Activated CD4-positive, alpha-beta T cell treated with anti-CD3 and anti-CD28 coated beads, Interleukin-2, amount 10 ng/mL, durations not matched to agents 7 days and 5 days (primary cell): ENCODE measurements around the gene NPAS2. TPM values are rescaled to one million over a fixed set of nuclear protein-coding genes. Genes with fewer than 3 reads are reported as not detected.

Source experiments
- CTCF ChIA-PET: fragments of 350-600 bp; sonication (Branson Sonifier 250); formaldehyde crosslinking; loops from one replicate; lab custom pipeline; 2021; ENCODE audit warnings: antibody characterized with exemption; lab: Charles Lee
- POLR2A ChIA-PET: fragments of 350-600 bp; sonication (Branson Sonifier 250); formaldehyde crosslinking; loops from one replicate; lab custom pipeline; 2021; ENCODE audit warnings: antibody characterized with exemption; lab: Charles Lee
- DNase-seq: peaks from one replicate; pipeline ENCODE4 v3.0.0-alpha.2; 2020
- H3K27ac Mint-ChIP-seq: one replicate; pipeline ENCODE4 v1.8.0; 2021; ENCODE audit warnings: mild to moderate bottlenecking, moderate library complexity, mixed read lengths
- H3K27me3 Mint-ChIP-seq: one replicate; pipeline ENCODE4 v1.8.0; 2021; ENCODE audit warnings: mixed read lengths
- H3K36me3 Mint-ChIP-seq: one replicate; pipeline ENCODE4 v1.8.0; 2021; ENCODE audit warnings: low read depth, mixed read lengths
- H3K4me1 Mint-ChIP-seq: one replicate; pipeline ENCODE4 v1.8.0; 2021; ENCODE audit warnings: mixed read lengths
- H3K4me3 Mint-ChIP-seq: one replicate; pipeline ENCODE4 v1.8.0; 2021; ENCODE audit warnings: mild to moderate bottlenecking, moderate library complexity, mixed read lengths
- H3K9me3 Mint-ChIP-seq: one replicate; pipeline ENCODE4 v1.8.0; 2021; ENCODE audit warnings: mixed read lengths
- total RNA-seq, 2 experiments: library from RNA; stranded (reverse); gene quantifications; one replicate each; pipeline ENCODE4 v1.2.3, GENCODE V29; 2021

Gene NPAS2
- total RNA-seq, 2 experiments from 2014 or later = 5.6 to 6.1 TPM

- Mint-ChIP-seq H3K36me3 (no peaks in the 10 kb centered on the region), H3K4me1 (no peaks in the 10 kb centered on the region), H3K27ac (no peak overlapping the region), H3K4me3 (no peak overlapping the region), H3K9me3 (no peaks in the 10 kb centered on the region), H3K27me3 (no peaks in the 10 kb centered on the region)
- POLR2A ChIA-PET = no interaction called here
- no peak for DNase-seq
- CTCF ChIA-PET = no interaction called here
Measured at GRCh38 chr2:100974712-100975520, 155.0 kb downstream of the NPAS2 start.

DNA sequence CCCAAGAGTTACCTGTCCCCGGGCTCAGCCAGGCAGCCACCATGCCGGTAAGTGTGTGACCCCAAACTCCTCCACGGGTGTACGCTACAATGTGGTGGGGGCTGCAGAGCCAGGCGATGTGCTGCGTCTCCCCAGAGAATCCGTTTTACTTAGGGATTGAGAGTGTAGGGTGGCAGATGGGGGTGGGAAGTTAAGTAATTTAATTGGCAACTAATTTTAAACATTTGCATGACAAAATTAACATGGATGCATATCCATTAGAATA, 155.5 kb downstream of the NPAS2 start:
- ChIA-PET POLR2A (no interaction called here), CTCF (no interaction called here)
- no peak for DNase-seq
- no peak overlapping the region for H3K27ac Mint-ChIP-seq
- H3K4me3 Mint-ChIP-seq = no peak overlapping the region
- no peaks in the 10 kb centered on the region for H3K4me1 Mint-ChIP-seq
- H3K9me3 Mint-ChIP-seq = no peaks in the 10 kb centered on the region
- H3K36me3 Mint-ChIP-seq = no peaks in the 10 kb centered on the region
- H3K27me3 Mint-ChIP-seq = no peaks in the 10 kb centered on the region

GRCh38 chr2:100976061-100976460, 156.1 kb downstream of the NPAS2 start:
- no peaks in the 10 kb centered on the region for H3K27me3 Mint-ChIP-seq
- no peaks in the 10 kb centered on the region for H3K4me1 Mint-ChIP-seq
- no peaks in the 10 kb centered on the region for H3K9me3 Mint-ChIP-seq
- DNase-seq = no peak
- POLR2A ChIA-PET = no interaction called here
- H3K36me3 Mint-ChIP-seq = no peaks in the 10 kb centered on the region
- CTCF ChIA-PET = no interaction called here
- H3K27ac Mint-ChIP-seq = no peak overlapping the region
- H3K4me3 Mint-ChIP-seq = no peak overlapping the region

DNA sequence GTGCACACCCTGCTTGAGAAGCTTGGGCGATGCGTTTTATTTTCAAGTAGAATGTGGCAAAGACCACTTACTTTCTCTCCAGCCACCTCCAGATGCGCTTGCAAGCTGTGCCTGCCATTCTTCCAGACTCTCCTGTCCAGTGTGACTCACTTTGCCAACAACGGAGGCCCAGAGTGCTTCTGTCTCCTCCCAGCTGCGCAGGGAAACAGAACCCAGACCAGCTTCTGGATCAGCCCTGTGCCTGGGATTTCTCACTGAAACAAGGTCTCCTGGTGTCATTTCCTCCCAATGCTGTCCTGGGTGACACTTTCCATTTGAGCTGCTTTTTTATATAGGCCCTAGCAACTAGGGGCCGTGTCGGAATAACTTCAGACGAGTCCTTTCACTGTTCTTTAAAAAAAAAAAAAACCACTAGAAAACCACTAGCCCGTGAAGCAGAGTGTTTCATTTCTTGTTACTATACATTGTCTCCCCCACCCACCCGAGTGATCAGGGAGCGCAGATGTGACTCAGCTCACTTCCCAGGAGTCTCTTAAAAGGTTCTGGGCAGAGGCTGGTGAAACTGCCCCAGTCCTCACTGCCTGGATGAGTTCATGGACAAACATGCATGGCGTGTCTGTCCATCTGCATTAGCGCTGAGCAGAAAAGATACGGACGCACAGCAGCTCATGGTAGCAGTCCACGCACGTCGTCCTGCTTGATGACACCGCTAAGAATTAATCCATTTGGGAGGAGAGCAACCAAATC, 156.9 kb downstream of the NPAS2 start:
- Mint-ChIP-seq H3K4me3 (no peak overlapping the region), H3K27me3 (no peaks in the 10 kb centered on the region), H3K36me3 (no peaks in the 10 kb centered on the region), H3K27ac (no peak overlapping the region), H3K9me3 (no peaks in the 10 kb centered on the region), H3K4me1 (no peaks in the 10 kb centered on the region)
- ChIA-PET POLR2A (no interaction called here), CTCF (interaction anchor here (1.1 kb wide), 1 partner anchor 33 kb away, joined by 3 read pairs; no protein-coding TSS in a partner anchor)
- no peak for DNase-seq

DNA sequence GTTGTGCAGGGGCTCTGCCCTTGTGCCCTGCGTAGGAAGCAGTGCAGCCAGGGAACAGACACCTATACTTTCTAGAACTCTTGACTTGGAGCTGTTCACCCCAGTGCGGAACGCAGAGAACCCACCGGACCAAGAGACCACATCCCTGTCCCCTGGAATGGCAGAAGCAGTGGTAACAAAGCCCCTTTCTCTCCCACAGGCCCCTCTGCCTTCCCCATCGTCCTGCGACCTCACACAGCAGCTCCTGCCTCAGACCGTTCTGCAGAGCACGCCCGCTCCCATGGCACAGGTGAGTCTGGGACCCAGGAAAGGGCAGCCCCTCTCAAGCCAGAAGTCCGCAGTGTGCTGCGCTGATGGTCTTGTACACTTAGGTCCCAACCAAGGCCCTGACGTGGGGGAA, 157.6 kb downstream of the NPAS2 start:
- CTCF ChIA-PET = interaction anchor here (1.1 kb wide), 1 partner anchor 32 kb away, joined by 3 read pairs; no protein-coding TSS in a partner anchor
- H3K36me3 Mint-ChIP-seq = no peaks in the 10 kb centered on the region
- no peaks in the 10 kb centered on the region for H3K4me1 Mint-ChIP-seq
- no peak overlapping the region for H3K4me3 Mint-ChIP-seq
- no peak overlapping the region for H3K27ac Mint-ChIP-seq
- H3K27me3 Mint-ChIP-seq = no peaks in the 10 kb centered on the region
- POLR2A ChIA-PET = no interaction called here
- no peaks in the 10 kb centered on the region for H3K9me3 Mint-ChIP-seq
- DNase-seq = no peak

DNA sequence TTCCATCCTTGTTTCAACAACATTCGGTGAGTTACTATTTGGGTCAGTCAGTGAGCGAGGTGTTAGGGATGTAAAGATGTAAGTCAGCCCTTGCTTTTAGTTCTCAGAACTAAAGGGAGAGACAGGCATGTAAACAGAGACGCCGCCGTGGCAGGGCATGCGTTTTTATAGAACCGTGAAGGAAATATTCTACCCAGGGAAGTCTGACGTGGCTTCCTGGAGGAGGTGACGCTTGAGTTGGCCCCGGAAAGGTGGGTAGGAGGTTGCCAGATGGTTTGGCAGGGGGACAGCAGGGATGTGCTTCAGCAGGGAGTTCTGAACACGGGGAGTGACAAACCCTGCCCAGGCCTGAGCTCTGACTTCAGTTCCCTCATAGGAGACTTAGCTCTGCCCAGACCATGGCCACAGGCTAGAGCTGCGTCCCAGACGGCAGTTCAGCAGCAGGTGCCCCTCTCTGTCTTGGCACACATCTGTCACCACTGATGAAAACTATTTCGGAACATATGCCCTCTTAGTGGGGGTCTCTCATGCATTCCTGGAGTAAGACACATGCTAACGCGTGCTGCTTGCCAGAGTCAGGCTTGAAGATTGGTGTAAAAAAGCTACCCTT, 158.7 kb downstream of the NPAS2 start:
- H3K36me3 Mint-ChIP-seq = no peaks in the 10 kb centered on the region
- no peak overlapping the region for H3K4me3 Mint-ChIP-seq
- ChIA-PET POLR2A (no interaction called here), CTCF (no interaction called here)
- no peak for DNase-seq
- H3K9me3 Mint-ChIP-seq = no peaks in the 10 kb centered on the region
- no peaks in the 10 kb centered on the region for H3K4me1 Mint-ChIP-seq
- no peaks in the 10 kb centered on the region for H3K27me3 Mint-ChIP-seq
- no peak overlapping the region for H3K27ac Mint-ChIP-seq

- no peak for DNase-seq
- Mint-ChIP-seq H3K27ac (no peak overlapping the region), H3K27me3 (no peaks in the 10 kb centered on the region), H3K36me3 (no peaks in the 10 kb centered on the region), H3K4me3 (no peak overlapping the region), H3K4me1 (no peaks in the 10 kb centered on the region), H3K9me3 (no peaks in the 10 kb centered on the region)
- ChIA-PET POLR2A (no interaction called here), CTCF (interaction anchor here (0.8 kb wide), 1 partner anchor 370 kb away, joined by 3 read pairs; no protein-coding TSS in a partner anchor)
Measured at GRCh38 chr2:100980046-100980445, 160.1 kb downstream of the NPAS2 start.

GRCh38 chr2:100981011-100981410, 161.1 kb downstream of the NPAS2 start:
- ChIA-PET POLR2A (no interaction called here), CTCF (no interaction called here)
- no peak overlapping the region for H3K4me3 Mint-ChIP-seq
- no peak overlapping the region for H3K27ac Mint-ChIP-seq
- no peaks in the 10 kb centered on the region for H3K36me3 Mint-ChIP-seq
- no peak for DNase-seq
- no peaks in the 10 kb centered on the region for H3K4me1 Mint-ChIP-seq
- no peaks in the 10 kb centered on the region for H3K27me3 Mint-ChIP-seq
- no peaks in the 10 kb centered on the region for H3K9me3 Mint-ChIP-seq

DNA sequence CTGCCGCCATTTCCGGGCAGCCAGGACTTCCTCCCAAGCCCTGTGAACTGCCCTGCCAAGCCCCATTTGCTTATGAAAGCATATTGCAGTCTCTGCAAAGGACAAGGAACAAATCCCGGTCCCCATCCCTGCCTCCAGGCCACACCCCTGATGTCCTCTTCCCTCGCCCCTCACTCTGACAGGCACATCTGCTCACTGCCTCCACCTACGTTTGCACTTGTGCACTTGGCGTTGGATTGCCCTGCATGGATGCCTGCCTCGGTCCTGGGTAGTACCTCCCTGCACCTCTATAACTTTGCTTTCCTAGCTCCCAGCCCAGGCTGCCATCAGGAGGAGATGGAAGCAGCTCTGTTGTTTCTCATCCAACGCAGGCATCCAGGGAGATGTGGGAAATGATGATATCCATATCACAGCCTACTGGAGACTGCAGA, 162.5 kb downstream of the NPAS2 start:
- H3K4me1 Mint-ChIP-seq = no peaks in the 10 kb centered on the region
- ChIA-PET CTCF (interaction anchor here (0.8 to 1.2 kb wide), 3 partner anchors 101 to 372 kb away, joined by 3 to 4 read pairs (median 3); no protein-coding TSS in a partner anchor), POLR2A (no interaction called here)
- no peaks in the 10 kb centered on the region for H3K27me3 Mint-ChIP-seq
- no peak for DNase-seq
- no peak overlapping the region for H3K4me3 Mint-ChIP-seq
- H3K9me3 Mint-ChIP-seq = no peaks in the 10 kb centered on the region
- no peaks in the 10 kb centered on the region for H3K36me3 Mint-ChIP-seq
- H3K27ac Mint-ChIP-seq = no peak overlapping the region

DNA sequence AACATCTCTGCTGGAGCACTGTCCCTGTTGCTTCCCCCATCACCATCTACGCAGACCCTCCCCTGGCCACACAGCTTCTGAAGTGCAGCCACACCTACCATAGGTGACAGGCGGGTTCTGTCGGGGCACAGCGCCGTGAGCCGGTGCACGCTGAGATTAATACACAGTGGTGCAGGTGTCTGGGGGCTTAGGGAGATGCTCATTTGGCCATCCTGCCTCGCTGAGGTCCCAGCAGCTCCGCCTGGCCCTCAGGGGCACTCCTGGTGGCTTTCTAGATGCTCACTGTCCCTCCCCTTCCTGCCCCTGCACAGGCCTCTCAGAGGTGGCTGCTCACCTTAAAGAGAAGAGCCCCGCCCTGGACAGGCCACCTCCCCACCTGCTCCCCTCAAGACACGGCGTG, 163.3 kb downstream of the NPAS2 start:
- Mint-ChIP-seq H3K27me3 (no peaks in the 10 kb centered on the region), H3K9me3 (no peaks in the 10 kb centered on the region), H3K4me1 (no peaks in the 10 kb centered on the region), H3K27ac (no peak overlapping the region), H3K36me3 (no peaks in the 10 kb centered on the region), H3K4me3 (no peak overlapping the region)
- ChIA-PET CTCF (interaction anchor here (0.7 to 1.2 kb wide), 4 partner anchors 102 to 375 kb away, joined by 3 to 4 read pairs (median 3); no protein-coding TSS in a partner anchor), POLR2A (no interaction called here)
- DNase-seq = no peak

DNA sequence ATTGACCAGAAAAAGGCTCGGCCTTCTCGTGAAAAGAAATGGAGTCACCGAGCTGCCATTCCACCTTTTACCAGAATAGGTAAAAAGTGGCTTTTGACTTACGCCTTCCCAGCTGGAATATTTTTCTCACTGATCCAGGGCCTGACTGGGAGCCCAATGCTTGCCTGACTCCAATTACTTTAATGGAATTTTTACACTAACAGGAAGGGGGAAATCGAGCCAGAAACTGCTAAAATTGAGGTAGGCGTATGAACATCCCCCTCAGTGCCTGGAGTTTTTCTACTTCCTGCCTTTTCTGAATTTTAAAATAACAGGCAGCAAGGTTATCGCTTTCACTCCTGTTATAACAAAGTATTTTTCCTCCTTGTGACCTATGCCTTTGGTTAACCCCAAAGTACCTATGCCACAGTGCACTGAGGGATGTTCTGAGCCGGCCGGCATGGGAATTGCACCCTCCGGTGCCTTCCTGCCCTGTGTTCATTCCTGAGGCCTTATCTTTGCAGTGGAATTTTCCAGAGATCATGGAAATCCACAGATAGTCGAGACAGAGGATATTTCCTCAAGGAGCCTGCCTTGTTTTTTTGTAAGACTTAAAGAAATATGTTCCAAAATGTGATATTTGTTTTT, 163.9 kb downstream of the NPAS2 start:
- no peak overlapping the region for H3K27ac Mint-ChIP-seq
- H3K9me3 Mint-ChIP-seq = no peaks in the 10 kb centered on the region
- POLR2A ChIA-PET = no interaction called here
- H3K4me1 Mint-ChIP-seq = no peaks in the 10 kb centered on the region
- DNase-seq = no peak
- no peaks in the 10 kb centered on the region for H3K36me3 Mint-ChIP-seq
- no peaks in the 10 kb centered on the region for H3K27me3 Mint-ChIP-seq
- no peak overlapping the region for H3K4me3 Mint-ChIP-seq
- CTCF ChIA-PET = no interaction called here

DNA sequence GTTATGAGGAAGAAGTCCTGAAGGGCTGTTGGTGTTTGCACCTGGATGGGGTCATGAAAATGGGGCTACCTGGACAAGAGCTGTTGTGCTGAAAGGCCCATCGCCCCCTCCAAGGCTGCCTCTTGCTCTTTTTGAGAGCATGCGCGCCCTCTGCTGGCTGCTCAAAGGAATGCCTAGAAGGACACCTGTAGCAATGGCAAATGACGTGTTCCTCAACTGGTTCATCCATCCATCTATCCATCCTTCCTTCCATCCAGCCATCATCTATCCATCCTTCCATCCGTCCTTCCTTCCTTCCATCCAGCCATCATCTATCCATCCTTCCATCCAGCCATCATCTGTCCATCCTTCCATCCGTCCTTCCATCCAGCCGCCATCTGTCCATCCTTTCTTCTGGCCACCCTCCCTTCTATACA, 165.0 kb downstream of the NPAS2 start:
- CTCF ChIA-PET = interaction anchor here (1.2 kb wide), 1 partner anchor 390 kb away, joined by 3 read pairs; no protein-coding TSS in a partner anchor
- H3K4me1 Mint-ChIP-seq = no peaks in the 10 kb centered on the region
- H3K9me3 Mint-ChIP-seq = no peaks in the 10 kb centered on the region
- DNase-seq = peak; percentile 81
- no peak overlapping the region for H3K4me3 Mint-ChIP-seq
- POLR2A ChIA-PET = no interaction called here
- H3K36me3 Mint-ChIP-seq = no peaks in the 10 kb centered on the region
- no peaks in the 10 kb centered on the region for H3K27me3 Mint-ChIP-seq
- no peak overlapping the region for H3K27ac Mint-ChIP-seq

DNA sequence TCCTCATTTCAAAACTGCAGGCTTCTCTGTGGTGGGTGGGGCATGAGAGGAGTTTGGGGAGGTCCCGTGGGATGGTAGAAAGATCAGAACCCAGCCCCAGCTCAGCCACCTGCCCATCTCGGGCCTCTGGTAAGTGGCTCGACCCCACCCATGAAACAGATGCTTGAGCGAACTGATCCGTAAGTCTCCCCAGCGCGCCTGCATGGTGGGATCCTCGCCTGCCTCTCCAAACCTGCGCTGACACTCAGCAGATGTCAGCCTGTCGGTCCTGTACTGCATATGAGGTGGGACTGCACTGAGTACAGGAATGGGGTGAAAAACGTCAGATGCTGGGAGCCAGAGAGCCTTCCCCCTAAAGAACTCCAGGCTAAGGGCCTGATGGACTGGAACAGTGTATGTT, 166.2 kb downstream of the NPAS2 start:
- Mint-ChIP-seq H3K27me3 (no peaks in the 10 kb centered on the region), H3K9me3 (no peaks in the 10 kb centered on the region), H3K27ac (no peak overlapping the region), H3K4me1 (no peaks in the 10 kb centered on the region), H3K36me3 (no peaks in the 10 kb centered on the region), H3K4me3 (no peak overlapping the region)
- ChIA-PET POLR2A (no interaction called here), CTCF (no interaction called here)
- DNase-seq = no peak
